NCI-H2107 treated with DMSO at 0.1 percent for 48 hours (cell line): Measurements from ENCODE around the gene GLI3.

Experiments
- DNase-seq: peaks from one replicate; lab custom pipeline; 2025; ENCODE audit not compliant: unreplicated experiment; lab: John Stamatoyannopoulos, UW

The GLI3 gene

GRCh38 chr7:42107484-42108240 lies 129.3 kb downstream of the GLI3 start:
- no peak for DNase-seq

- DNase-seq = no peak
Observed at GRCh38 chr7:42106562-42106961, 130.4 kb downstream of the GLI3 start.

- no peak for DNase-seq
Observed at GRCh38 chr7:42105554-42106358, 131.3 kb downstream of the GLI3 start.

- no peak for DNase-seq
Observed at GRCh38 chr7:42104694-42105093, 132.3 kb downstream of the GLI3 start.

GRCh38 chr7:42104231-42104630 lies 132.8 kb downstream of the GLI3 start:
- no peak for DNase-seq

GRCh38 chr7:42103456-42103855 lies 133.6 kb downstream of the GLI3 start:
- DNase-seq = no peak

- DNase-seq = no peak
Observed at GRCh38 chr7:42103020-42103419, 134.0 kb downstream of the GLI3 start.

- no peak for DNase-seq
Observed at GRCh38 chr7:42102301-42102700, 134.7 kb downstream of the GLI3 start.

GRCh38 chr7:42100156-42100508 lies 136.9 kb downstream of the GLI3 start:
- DNase-seq = no peak

GRCh38 chr7:42099470-42100155 lies 137.4 kb downstream of the GLI3 start:
- DNase-seq = no peak

GRCh38 chr7:42099066-42099465 lies 137.9 kb downstream of the GLI3 start:
- DNase-seq = no peak

- no peak for DNase-seq
Observed at GRCh38 chr7:42097752-42098151, 139.3 kb downstream of the GLI3 start.

GRCh38 chr7:42096681-42097561 lies 140.1 kb downstream of the GLI3 start:
- DNase-seq = no peak

- no peak for DNase-seq
Observed at GRCh38 chr7:42096268-42096667, 140.7 kb downstream of the GLI3 start.

GRCh38 chr7:42095791-42096190 lies 141.2 kb downstream of the GLI3 start:
- no peak for DNase-seq

- no peak for DNase-seq
Observed at GRCh38 chr7:42093349-42093905, 143.6 kb downstream of the GLI3 start.

GRCh38 chr7:42091461-42092291 lies 145.3 kb downstream of the GLI3 start:
- no peak for DNase-seq

- no peak for DNase-seq
Observed at GRCh38 chr7:42090806-42091205, 146.2 kb downstream of the GLI3 start.

- no peak for DNase-seq
Observed at GRCh38 chr7:42090056-42090455, 147.0 kb downstream of the GLI3 start.

- no peak for DNase-seq
Observed at GRCh38 chr7:42087616-42088015, 149.4 kb downstream of the GLI3 start.
